Endothelial cell of umbilical vein (primary cell): ENCODE data around the gene GET4. TPM values are rescaled to one million over a fixed set of nuclear protein-coding genes. Genes with fewer than 3 reads are reported as not detected.

Experiments used
- BruUV-seq: library from RNA; stranded (reverse); fragments of 400-500 nt; replicated peaks from 2 replicates; lab custom pipeline; 2021; lab: Mats Ljungman, UMichigan
- CTCF ChIA-PET: fragments of 300-600, 350-600 bp; sonication (Branson Sonifier 250); formaldehyde crosslinking; loops from one replicate; lab custom pipeline; 2021; ENCODE audit warnings: antibody characterized with exemption, inconsistent platforms; lab: Charles Lee
- POLR2A ChIA-PET: fragments of 300-600, 350-600 bp; sonication (Branson Sonifier 250); formaldehyde crosslinking; loops from one replicate; lab custom pipeline; 2021; ENCODE audit warnings: antibody characterized with exemption, inconsistent platforms; lab: Charles Lee
- DNase-seq: peaks from one replicate; pipeline ENCODE4 v3.0.0-alpha.2; 2011; ENCODE audit warnings: low read depth, low spot score
- FAIRE-seq: peaks from 2 replicates; lab custom pipeline; 2011; peaks lifted over from hg19 to GRCh38; lab: Jason Lieb, UNC
- H2AFZ ChIP-seq: 2 replicates; pipeline ENCODE4 v1.6.0; 2012; ENCODE audit warnings: low read depth, low read length, control low read depth, inconsistent platforms
- H3K27ac ChIP-seq: 2 replicates; pipeline ENCODE4 v1.5.1; 2011; ENCODE audit warnings: low read depth, mild to moderate bottlenecking, control low read depth, low read length, moderate library complexity; ENCODE audit not compliant: insufficient read depth
- H3K27me3 ChIP-seq, 2 experiments: 2 replicates each; pipeline versions ENCODE4 v1.6.0 to v1.6.1; 2011; ENCODE audit warnings: low read length in 2 of 2, mixed read lengths in 1 of 2; ENCODE audit not compliant: control insufficient read depth in 2 of 2, insufficient read depth in 2 of 2
- H3K36me3 ChIP-seq, 2 experiments: 2 replicates in 1 of 2; 3 replicates in 1 of 2; pipeline ENCODE4 v1.5.1; 2011; ENCODE audit warnings: low read length in 2 of 2, mild to moderate bottlenecking in 1 of 2, moderate library complexity in 1 of 2; ENCODE audit not compliant: control insufficient read depth in 2 of 2, insufficient read depth in 2 of 2; ENCODE audit errors: extremely low read depth in 1 of 2
- H3K4me1 ChIP-seq: 3 replicates; pipeline ENCODE4 v1.5.1; 2011; ENCODE audit warnings: mild to moderate bottlenecking, low read length; ENCODE audit not compliant: control insufficient read depth, insufficient read depth; ENCODE audit errors: extremely low read depth
- H3K4me2 ChIP-seq: 2 replicates; pipeline ENCODE4 v1.6.1; 2011; ENCODE audit warnings: low read length, control low read depth, mixed read lengths; ENCODE audit not compliant: insufficient read depth
- H3K4me3 ChIP-seq, 3 experiments: fragments of 200-600 bp in 1 of 3; sonication (generic), shearing (Covaris generic) in 1 of 3; replicated peaks in 1 of 3; 2 replicates each; pipeline ENCODE4 v1.5.1; 2011 to 2016; ENCODE audit warnings: control low read depth in 3 of 3, low read length in 3 of 3, mild to moderate bottlenecking in 2 of 3, inconsistent platforms in 1 of 3, low read depth in 1 of 3, moderate library complexity in 1 of 3; ENCODE audit not compliant: insufficient read depth in 1 of 3
- H3K79me2 ChIP-seq: 2 replicates; pipeline ENCODE4 v1.6.0; 2012; ENCODE audit warnings: low read length, inconsistent platforms; ENCODE audit not compliant: control insufficient read depth, insufficient read depth
- H3K9ac ChIP-seq: replicated peaks from 2 replicates; pipeline ENCODE3; 2011; ENCODE audit warnings: low read length, control low read depth; ENCODE audit not compliant: insufficient read depth; ENCODE audit errors: extremely low read depth
- H3K9me1 ChIP-seq: replicated peaks from 3 replicates; pipeline ENCODE4 v1.6.0; 2011; ENCODE audit warnings: mild to moderate bottlenecking, low read length; ENCODE audit not compliant: control insufficient read depth, insufficient read depth; ENCODE audit errors: extremely low read depth
- H3K9me3 ChIP-seq: replicated peaks from 2 replicates; pipeline ENCODE4 v1.5.1; 2012; ENCODE audit warnings: low read length, inconsistent platforms; ENCODE audit not compliant: control insufficient read depth, insufficient read depth
- H4K20me1 ChIP-seq: replicated peaks from 2 replicates; pipeline ENCODE3; 2011; ENCODE audit warnings: mild to moderate bottlenecking, low read length; ENCODE audit not compliant: control insufficient read depth, insufficient read depth; ENCODE audit errors: extremely low read depth
- EZH2 ChIP-seq: IDR thresholded peaks from 2 replicates; pipeline ENCODE4 v1.6.1; 2012; ENCODE audit warnings: borderline replicate concordance, low read depth, mild to moderate bottlenecking, moderate library complexity, low read length, inconsistent platforms; ENCODE audit not compliant: severe bottlenecking
- FOS ChIP-seq: IDR thresholded peaks from 2 replicates; pipeline ENCODE4 v1.6.1; 2011; ENCODE audit warnings: mild to moderate bottlenecking, low read length, moderate library complexity, borderline replicate concordance; ENCODE audit not compliant: insufficient read depth
- GATA2 ChIP-seq: IDR thresholded peaks from 2 replicates; pipeline ENCODE4 v1.7.0; 2011; ENCODE audit warnings: low read depth, mild to moderate bottlenecking, moderate library complexity, mixed read lengths, low read length; ENCODE audit not compliant: insufficient read length, insufficient read depth
- JUN ChIP-seq: IDR thresholded peaks from 2 replicates; pipeline ENCODE4 v1.6.1; 2011; ENCODE audit warnings: borderline replicate concordance, low read depth; ENCODE audit not compliant: insufficient read length, insufficient read depth
- MYC ChIP-seq: IDR thresholded peaks from one replicate; pipeline ENCODE4 v1.6.1; 2011; ENCODE audit warnings: mild to moderate bottlenecking, low read depth, low read length
- POLR2A ChIP-seq: IDR thresholded peaks from 2 replicates; pipeline ENCODE4 v1.6.1; 2012; ENCODE audit warnings: low read depth, mild to moderate bottlenecking, control low read depth, low read length
- POLR2AphosphoS5 ChIP-seq: IDR thresholded peaks from 2 replicates; pipeline ENCODE4 v1.6.1; 2012; ENCODE audit warnings: low read depth, mild to moderate bottlenecking, control low read depth, low read length, moderate library complexity; ENCODE audit not compliant: insufficient read depth
- dilution Hi-C: fragments of 300-500 bp; cut with MboI; formaldehyde crosslinking; loops from one replicate; pipeline ENCODE4 v1.15.0; 2019; ENCODE audit warnings: low sequenced_read_pairs; ENCODE audit not compliant: extremely low pct_ligation_motif_present
- intact Hi-C: fragments of 100-400 bp; cut with micrococcal nuclease; formaldehyde crosslinking; loops from one replicate; pipeline ENCODE4 v1.10.0; 2022
- polyA plus RNA-seq, 4 experiments: library from polyadenylated mRNA; depleted of rRNA in 3 of 4; stranded (reverse) in 3 of 4; unstranded in 1 of 4; fragments of >200 nt; gene quantifications; 2 replicates each; pipeline versions ENCODE4 v1.2.1 to v1.2.3, GENCODE V29; 2011 to 2012; ENCODE audit warnings: missing spikeins in 1 of 4
- total RNA-seq: library from RNA; stranded (reverse); gene quantifications from 2 replicates; pipeline ENCODE4 v1.2.3, GENCODE V29; 2021
- TF ChIP-seq, protein P1 (sequence below), 2 donors: IDR thresholded peaks; 1 replicate in 1 of 2; 2 replicates in 1 of 2; pipeline ENCODE4 v1.5.1; 2011; ENCODE audit warnings: low read length in 2 of 2, mild to moderate bottlenecking in 2 of 2, moderate library complexity in 2 of 2, control low read depth in 1 of 2, inconsistent platforms in 1 of 2, low read depth in 1 of 2; ENCODE audit not compliant: insufficient read depth in 1 of 2; ENCODE audit errors: extremely low read depth in 1 of 2
- TF ChIP-seq, protein P2 (sequence below): IDR thresholded peaks from 2 replicates; pipeline ENCODE4 v1.6.1; 2011; ENCODE audit not compliant: insufficient read depth, insufficient read length

The GET4 gene
- total and polyA plus RNA-seq, 2 donors (not counting 3 experiments of a cell fraction or from before 2014, with no cell fraction given), result 48.4 to 58.1 TPM

DNA sequence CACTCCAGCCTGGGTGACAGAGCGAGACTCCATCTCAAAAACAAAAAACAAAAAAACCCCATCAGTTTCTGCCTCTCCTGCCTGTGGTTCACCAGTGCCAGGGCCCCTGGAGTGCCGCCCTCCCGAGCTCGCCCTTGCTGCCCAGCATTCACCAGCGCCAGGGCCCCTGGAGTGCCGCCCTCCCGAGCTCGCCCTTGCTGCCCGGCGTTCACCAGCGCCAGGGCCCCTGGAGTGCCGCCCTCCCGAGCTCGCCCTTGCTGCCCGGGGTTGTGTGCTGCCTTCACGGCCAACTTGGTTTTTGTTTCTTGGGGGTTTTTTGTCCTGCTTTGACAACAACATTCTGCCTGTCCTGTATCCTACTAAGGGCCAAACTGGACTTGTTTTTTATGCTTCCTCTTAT, 13.2 kb upstream of the GET4 start:
- Histone ChIP-seq H3K36me3 (peaks cover 7 to 24% of the 10 kb centered on the region in 2 experiments), H3K9me3 (no peaks in the 10 kb centered on the region), H3K27me3 (no peaks in the 10 kb centered on the region), H3K9me1 (no peaks in the 10 kb centered on the region), H3K4me3 (no peak overlapping the region), H3K4me2 (no peak overlapping the region), H3K9ac (no peak overlapping the region), H2AFZ (no peak overlapping the region), H4K20me1 (no peaks in the 10 kb centered on the region), H3K27ac (no peak overlapping the region), H3K79me2 (no peaks in the 10 kb centered on the region), H3K4me1 (peaks cover 8% of the 10 kb centered on the region)
- ChIA-PET CTCF (interaction anchor here (1.9 kb wide), 1 partner anchor 10 kb away, joined by 7 read pairs; no protein-coding TSS in a partner anchor), POLR2A (no interaction called here)
- dilution Hi-C loops (no loop called here), intact Hi-C loops (no loop called here)
- DNase-seq, result no peak
- FAIRE-seq, result no peak
- no TSS peak for BruUV-seq
- TF ChIP-seq, protein P1, sequence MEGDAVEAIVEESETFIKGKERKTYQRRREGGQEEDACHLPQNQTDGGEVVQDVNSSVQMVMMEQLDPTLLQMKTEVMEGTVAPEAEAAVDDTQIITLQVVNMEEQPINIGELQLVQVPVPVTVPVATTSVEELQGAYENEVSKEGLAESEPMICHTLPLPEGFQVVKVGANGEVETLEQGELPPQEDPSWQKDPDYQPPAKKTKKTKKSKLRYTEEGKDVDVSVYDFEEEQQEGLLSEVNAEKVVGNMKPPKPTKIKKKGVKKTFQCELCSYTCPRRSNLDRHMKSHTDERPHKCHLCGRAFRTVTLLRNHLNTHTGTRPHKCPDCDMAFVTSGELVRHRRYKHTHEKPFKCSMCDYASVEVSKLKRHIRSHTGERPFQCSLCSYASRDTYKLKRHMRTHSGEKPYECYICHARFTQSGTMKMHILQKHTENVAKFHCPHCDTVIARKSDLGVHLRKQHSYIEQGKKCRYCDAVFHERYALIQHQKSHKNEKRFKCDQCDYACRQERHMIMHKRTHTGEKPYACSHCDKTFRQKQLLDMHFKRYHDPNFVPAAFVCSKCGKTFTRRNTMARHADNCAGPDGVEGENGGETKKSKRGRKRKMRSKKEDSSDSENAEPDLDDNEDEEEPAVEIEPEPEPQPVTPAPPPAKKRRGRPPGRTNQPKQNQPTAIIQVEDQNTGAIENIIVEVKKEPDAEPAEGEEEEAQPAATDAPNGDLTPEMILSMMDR (IDR thresholded peaks at IDR 0.05; ENCODE audit: extremely low read depth in 1 of 2, insufficient read depth in 1 of 2, low read depth in 1 of 2, low read length in 2 of 2), result no peak
- no peak for TF ChIP-seq JUN
- TF ChIP-seq GATA2, result no peak
- TF ChIP-seq FOS, result no peak
- TF ChIP-seq MYC, result no peak
- TF ChIP-seq, protein P2, sequence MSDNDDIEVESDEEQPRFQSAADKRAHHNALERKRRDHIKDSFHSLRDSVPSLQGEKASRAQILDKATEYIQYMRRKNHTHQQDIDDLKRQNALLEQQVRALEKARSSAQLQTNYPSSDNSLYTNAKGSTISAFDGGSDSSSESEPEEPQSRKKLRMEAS, result no peak
- no peak for TF ChIP-seq POLR2AphosphoS5
- no peak for TF ChIP-seq EZH2
- no peak for TF ChIP-seq POLR2A
